Ovary (tissue), 3 donors: ENCODE results near the gene RASSF9.

Experiments used
- EP300 ChIP-seq: sonication (generic); formaldehyde crosslinking; IDR thresholded peaks from one replicate; pipeline ENCODE4 v1.6.1; 2017; ENCODE audit warnings: antibody characterized with exemption
- POLR2A ChIP-seq: fragments of 450-650 bp; IDR thresholded peaks from one replicate; pipeline ENCODE4 v1.6.1; 2017; ENCODE audit warnings: antibody characterized with exemption, mild to moderate bottlenecking, moderate library complexity
- TF ChIP-seq, protein P1 (sequence below), 3 donors: fragments of 450-650 bp in 2 of 3; fragments of 200-600 bp in 1 of 3; IDR thresholded peaks; one replicate each; pipeline versions ENCODE4 v1.5.1 to v1.8.0; 2016 to 2022; ENCODE audit warnings: antibody characterized with exemption in 3 of 3, mild to moderate bottlenecking in 1 of 3
- donor health status: DM: no; HTN: no; CAD: no.

DNA sequence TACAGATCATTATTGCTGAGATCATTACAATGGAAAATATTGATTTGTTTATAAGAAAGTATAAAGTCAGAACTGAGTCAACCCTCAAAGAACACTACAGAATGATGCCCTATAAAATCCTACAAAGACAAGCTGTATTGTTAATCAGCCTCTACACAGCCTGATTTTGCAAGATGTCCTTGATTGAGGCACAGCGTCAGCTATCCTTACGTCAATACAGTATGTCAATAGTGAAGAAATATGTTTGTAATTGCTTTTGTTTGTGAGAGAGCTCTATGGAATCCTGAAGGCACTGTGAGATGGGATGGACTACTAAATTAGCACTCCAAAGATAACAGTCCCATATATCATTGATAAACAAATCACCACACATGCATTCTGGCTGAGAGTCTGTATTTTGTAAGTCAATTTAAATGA is 70.7 kb downstream of the RASSF9 start:
- TF ChIP-seq EP300, result no peak
- TF ChIP-seq, protein P1, sequence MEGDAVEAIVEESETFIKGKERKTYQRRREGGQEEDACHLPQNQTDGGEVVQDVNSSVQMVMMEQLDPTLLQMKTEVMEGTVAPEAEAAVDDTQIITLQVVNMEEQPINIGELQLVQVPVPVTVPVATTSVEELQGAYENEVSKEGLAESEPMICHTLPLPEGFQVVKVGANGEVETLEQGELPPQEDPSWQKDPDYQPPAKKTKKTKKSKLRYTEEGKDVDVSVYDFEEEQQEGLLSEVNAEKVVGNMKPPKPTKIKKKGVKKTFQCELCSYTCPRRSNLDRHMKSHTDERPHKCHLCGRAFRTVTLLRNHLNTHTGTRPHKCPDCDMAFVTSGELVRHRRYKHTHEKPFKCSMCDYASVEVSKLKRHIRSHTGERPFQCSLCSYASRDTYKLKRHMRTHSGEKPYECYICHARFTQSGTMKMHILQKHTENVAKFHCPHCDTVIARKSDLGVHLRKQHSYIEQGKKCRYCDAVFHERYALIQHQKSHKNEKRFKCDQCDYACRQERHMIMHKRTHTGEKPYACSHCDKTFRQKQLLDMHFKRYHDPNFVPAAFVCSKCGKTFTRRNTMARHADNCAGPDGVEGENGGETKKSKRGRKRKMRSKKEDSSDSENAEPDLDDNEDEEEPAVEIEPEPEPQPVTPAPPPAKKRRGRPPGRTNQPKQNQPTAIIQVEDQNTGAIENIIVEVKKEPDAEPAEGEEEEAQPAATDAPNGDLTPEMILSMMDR (IDR thresholded peaks at IDR 0.05), result no peak
- no peak for TF ChIP-seq POLR2A
